Measurements from ENCODE around the gene TBKBP1.

GRCh38 chr17:47692895-47693730, 848 bp upstream of the TBKBP1 start:
- TF ChIP-seq PAX5 (IDR thresholded peaks at IDR 0.05; ENCODE audit: insufficient read depth, low read length, severe bottlenecking): no peak
- TF ChIP-seq POLR2A (IDR thresholded peaks at IDR 0.05; ENCODE audit: low read depth, low read length): no peak
- no peak for TF ChIP-seq TAF1 (IDR thresholded peaks at IDR 0.05; ENCODE audit: low read depth, low read length)
- TF ChIP-seq POU2F2 (IDR thresholded peaks at IDR 0.05; ENCODE audit: low read depth, low read length): no peak
